ENCODE measurements around the gene TCIRG1.

TCIRG1 gene

GRCh38 chr11:68039526-68040086, 781 bp downstream of the TCIRG1 start:
- peak overlapping the region; percentile 81 for H3K4me3 ChIP-seq (ENCODE audit: low read length)
- peak overlapping the region; percentile 92 for H3K27ac ChIP-seq (ENCODE audit: low read depth, low read length)
- peak overlapping the region; percentile 45 for H3K9ac ChIP-seq (ENCODE audit: low read length)
- peaks cover 9% of the 10 kb centered on the region for H3K36me3 ChIP-seq (ENCODE audit: control insufficient read depth, insufficient read depth, low read length)
- H3K4me1 ChIP-seq (ENCODE audit: control insufficient read depth, insufficient read depth, low read length) = peaks cover 21% of the 10 kb centered on the region
- H3K27me3 ChIP-seq (ENCODE audit: control insufficient read depth, insufficient read depth, low read length) = no peaks in the 10 kb centered on the region

GRCh38 chr11:68040101-68040956, 1.5 kb downstream of the TCIRG1 start:
- no peaks in the 10 kb centered on the region for H3K27me3 ChIP-seq (ENCODE audit: control insufficient read depth, insufficient read depth, low read length)
- H3K9ac ChIP-seq (ENCODE audit: low read length) = peak overlapping the region; percentile 45
- H3K4me1 ChIP-seq (ENCODE audit: control insufficient read depth, insufficient read depth, low read length) = peaks cover 21% of the 10 kb centered on the region
- H3K4me3 ChIP-seq (ENCODE audit: low read length) = peak overlapping the region; percentile 81
- peaks cover 9% of the 10 kb centered on the region for H3K36me3 ChIP-seq (ENCODE audit: control insufficient read depth, insufficient read depth, low read length)
- H3K27ac ChIP-seq (ENCODE audit: low read depth, low read length) = peak overlapping the region; percentile 92

GRCh38 chr11:68040957-68041591, 2.2 kb downstream of the TCIRG1 start:
- peaks cover 9% of the 10 kb centered on the region for H3K36me3 ChIP-seq (ENCODE audit: control insufficient read depth, insufficient read depth, low read length)
- peak overlapping the region; percentile 92 for H3K27ac ChIP-seq (ENCODE audit: low read depth, low read length)
- H3K4me3 ChIP-seq (ENCODE audit: low read length) = peak overlapping the region; percentile 81
- H3K9ac ChIP-seq (ENCODE audit: low read length) = peak overlapping the region; percentile 45
- no peaks in the 10 kb centered on the region for H3K27me3 ChIP-seq (ENCODE audit: control insufficient read depth, insufficient read depth, low read length)
- H3K4me1 ChIP-seq (ENCODE audit: control insufficient read depth, insufficient read depth, low read length) = peaks cover 21% of the 10 kb centered on the region

- peaks cover 7% of the 10 kb centered on the region for H3K36me3 ChIP-seq (ENCODE audit: control insufficient read depth, insufficient read depth, low read length)
- H3K4me1 ChIP-seq (ENCODE audit: control insufficient read depth, insufficient read depth, low read length) = peaks cover 21% of the 10 kb centered on the region
- H3K9ac ChIP-seq (ENCODE audit: low read length) = no peak overlapping the region
- H3K4me3 ChIP-seq (ENCODE audit: low read length) = no peak overlapping the region
- H3K27ac ChIP-seq (ENCODE audit: low read depth, low read length) = no peak overlapping the region
- no peaks in the 10 kb centered on the region for H3K27me3 ChIP-seq (ENCODE audit: control insufficient read depth, insufficient read depth, low read length)
Measured at GRCh38 chr11:68041617-68042218, 2.9 kb downstream of the TCIRG1 start.

GRCh38 chr11:68042219-68043028, 3.6 kb downstream of the TCIRG1 start:
- Histone ChIP-seq H3K9ac (ENCODE audit: low read length) (no peak overlapping the region), H3K4me1 (ENCODE audit: control insufficient read depth, insufficient read depth, low read length) (peaks cover 21% of the 10 kb centered on the region), H3K27me3 (ENCODE audit: control insufficient read depth, insufficient read depth, low read length) (no peaks in the 10 kb centered on the region), H3K27ac (ENCODE audit: low read depth, low read length) (no peak overlapping the region), H3K36me3 (ENCODE audit: control insufficient read depth, insufficient read depth, low read length) (peaks cover 7% of the 10 kb centered on the region), H3K4me3 (ENCODE audit: low read length) (no peak overlapping the region)

- H3K27me3 ChIP-seq (ENCODE audit: control insufficient read depth, insufficient read depth, low read length) = no peaks in the 10 kb centered on the region
- H3K27ac ChIP-seq (ENCODE audit: low read depth, low read length) = no peak overlapping the region
- H3K36me3 ChIP-seq (ENCODE audit: control insufficient read depth, insufficient read depth, low read length) = peaks cover 10% of the 10 kb centered on the region
- H3K4me3 ChIP-seq (ENCODE audit: low read length) = no peak overlapping the region
- H3K4me1 ChIP-seq (ENCODE audit: control insufficient read depth, insufficient read depth, low read length) = peaks cover 18% of the 10 kb centered on the region
- H3K9ac ChIP-seq (ENCODE audit: low read length) = no peak overlapping the region
Measured at GRCh38 chr11:68043029-68043348, 4.2 kb downstream of the TCIRG1 start.

- Histone ChIP-seq H3K27me3 (ENCODE audit: control insufficient read depth, insufficient read depth, low read length) (no peaks in the 10 kb centered on the region), H3K27ac (ENCODE audit: low read depth, low read length) (no peak overlapping the region), H3K9ac (ENCODE audit: low read length) (no peak overlapping the region), H3K36me3 (ENCODE audit: control insufficient read depth, insufficient read depth, low read length) (peaks cover 11% of the 10 kb centered on the region), H3K4me1 (ENCODE audit: control insufficient read depth, insufficient read depth, low read length) (peaks cover 13% of the 10 kb centered on the region), H3K4me3 (ENCODE audit: low read length) (no peak overlapping the region)
Measured at GRCh38 chr11:68043349-68044144, 4.7 kb downstream of the TCIRG1 start.

- Histone ChIP-seq H3K36me3 (ENCODE audit: control insufficient read depth, insufficient read depth, low read length) (peaks cover 18% of the 10 kb centered on the region), H3K9ac (ENCODE audit: low read length) (no peak overlapping the region), H3K27me3 (ENCODE audit: control insufficient read depth, insufficient read depth, low read length) (no peaks in the 10 kb centered on the region), H3K27ac (ENCODE audit: low read depth, low read length) (no peak overlapping the region), H3K4me3 (ENCODE audit: low read length) (no peak overlapping the region), H3K4me1 (ENCODE audit: control insufficient read depth, insufficient read depth, low read length) (peaks cover 10% of the 10 kb centered on the region)
Measured at GRCh38 chr11:68044145-68044813, 5.5 kb downstream of the TCIRG1 start.

- H3K36me3 ChIP-seq (ENCODE audit: control insufficient read depth, insufficient read depth, low read length) = peaks cover 20% of the 10 kb centered on the region
- no peak overlapping the region for H3K4me3 ChIP-seq (ENCODE audit: low read length)
- H3K27me3 ChIP-seq (ENCODE audit: control insufficient read depth, insufficient read depth, low read length) = no peaks in the 10 kb centered on the region
- H3K9ac ChIP-seq (ENCODE audit: low read length) = no peak overlapping the region
- H3K4me1 ChIP-seq (ENCODE audit: control insufficient read depth, insufficient read depth, low read length) = peaks cover 5% of the 10 kb centered on the region
- no peak overlapping the region for H3K27ac ChIP-seq (ENCODE audit: low read depth, low read length)
Measured at GRCh38 chr11:68044898-68045351, 6.1 kb downstream of the TCIRG1 start.

- Histone ChIP-seq H3K27me3 (ENCODE audit: control insufficient read depth, insufficient read depth, low read length) (no peaks in the 10 kb centered on the region), H3K9ac (ENCODE audit: low read length) (no peak overlapping the region), H3K4me3 (ENCODE audit: low read length) (no peak overlapping the region), H3K4me1 (ENCODE audit: control insufficient read depth, insufficient read depth, low read length) (no peaks in the 10 kb centered on the region), H3K27ac (ENCODE audit: low read depth, low read length) (no peak overlapping the region), H3K36me3 (ENCODE audit: control insufficient read depth, insufficient read depth, low read length) (peaks cover 32% of the 10 kb centered on the region)
Measured at GRCh38 chr11:68047437-68048290, 8.8 kb downstream of the TCIRG1 start.

All from rectal smooth muscle tissue (tissue), 1 donor.